Measurements from ENCODE around the gene MBD3L5.

The MBD3L5 gene

DNA sequence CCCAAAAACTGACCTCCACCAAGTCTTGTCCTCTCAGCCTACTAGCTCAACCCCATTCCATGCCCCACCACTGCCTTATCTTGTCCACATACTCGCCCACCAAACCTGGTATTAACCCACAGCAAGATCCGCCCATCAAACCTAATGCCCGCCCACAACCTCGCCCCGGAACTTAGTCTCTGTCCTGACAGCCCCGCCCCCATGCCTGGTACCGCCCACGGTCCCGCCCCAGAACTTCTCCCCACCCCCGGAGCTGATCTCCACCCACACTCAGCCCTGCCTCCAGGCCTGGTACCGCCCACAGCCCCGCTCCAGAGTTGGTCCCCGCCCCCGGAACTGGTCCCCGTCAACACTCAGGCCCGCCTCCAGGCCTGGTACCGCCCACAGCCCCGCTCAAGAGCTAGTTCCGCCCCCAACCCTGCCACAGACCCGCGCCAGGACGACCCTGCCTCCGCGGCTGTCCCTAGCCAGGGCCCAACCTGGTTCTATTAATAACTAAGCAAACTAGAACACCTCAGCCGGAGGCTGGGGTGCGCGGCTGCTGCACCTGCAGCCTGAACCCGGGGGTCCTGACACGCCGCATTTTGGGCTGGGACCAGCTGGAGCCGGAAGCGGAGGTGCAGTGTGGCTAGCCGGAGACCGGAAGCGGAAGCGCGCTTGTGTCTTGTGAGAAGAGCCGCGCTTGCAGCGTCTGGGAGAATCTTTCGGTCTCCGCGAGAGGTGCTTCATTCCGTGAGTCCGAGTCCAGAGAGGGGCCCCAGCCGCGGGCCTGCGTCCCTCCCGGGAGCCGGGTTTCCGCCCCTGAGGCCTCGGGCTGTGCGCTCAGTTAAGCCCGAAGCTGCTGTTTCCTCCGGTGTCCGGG, 38.9 kb downstream of the MBD3L5 start, which contains the start of gene ZNF557:
TSS of gene ZNF557 (plus strand) at position 662 of the 862 bp plus-strand sequence. CDS start 5,372 bp downstream, outside the sequence.
- Histone ChIP-seq H3K36me3 (ENCODE audit: control insufficient read depth in 2 of 2, insufficient read depth in 2 of 2, low read length in 2 of 2) (peaks cover 17 to 20% of the 10 kb centered on the region in 2 donors), H3K4me3 (ENCODE audit: low read length in 2 of 2) (peak within 1 kb of the TSS; percentile 98 to 99), H3K9me3 (ENCODE audit: control insufficient read depth in 2 of 2, low read length in 2 of 2) (no peaks in the 10 kb centered on the region), H3K27ac (ENCODE audit: low read length) (peak within 1 kb of the TSS; percentile 53), H3K27me3 (ENCODE audit: control insufficient read depth in 1 of 2, insufficient read depth in 2 of 2, low read length in 2 of 2) (no peaks in the 10 kb centered on the region), H3K9ac (ENCODE audit: low read length in 2 of 2) (peak within 1 kb of the TSS; percentile 83 to 95), H3K4me1 (ENCODE audit: control insufficient read depth, insufficient read depth, low read length) (peaks cover 13% of the 10 kb centered on the region)

DNA sequence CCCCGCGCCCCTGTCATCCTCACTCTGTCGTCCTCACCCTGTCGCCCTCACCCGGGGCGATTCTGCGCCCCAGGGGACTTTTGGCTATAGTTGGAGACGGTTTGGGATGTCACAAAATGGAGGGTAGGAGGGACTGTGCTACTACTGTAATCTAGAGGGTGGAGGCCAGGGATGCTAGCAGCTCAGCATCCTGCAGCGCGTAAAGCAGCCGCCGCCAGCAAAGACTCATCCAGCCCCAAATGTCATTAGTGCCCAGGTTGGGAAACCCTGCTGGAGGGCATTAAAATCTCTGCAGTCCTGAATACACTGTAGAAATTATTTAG, 39.5 kb downstream of the MBD3L5 start:
- Histone ChIP-seq H3K27me3 (ENCODE audit: control insufficient read depth in 1 of 2, insufficient read depth in 2 of 2, low read length in 2 of 2) (no peaks in the 10 kb centered on the region), H3K36me3 (ENCODE audit: control insufficient read depth in 2 of 2, insufficient read depth in 2 of 2, low read length in 2 of 2) (peaks cover 23 to 24% of the 10 kb centered on the region in 2 donors), H3K4me1 (ENCODE audit: control insufficient read depth, insufficient read depth, low read length) (peaks cover 13% of the 10 kb centered on the region), H3K4me3 (ENCODE audit: low read length in 2 of 2) (peak overlapping the region; percentile 98 to 99), H3K27ac (ENCODE audit: low read length) (peak overlapping the region; percentile 53), H3K9me3 (ENCODE audit: control insufficient read depth in 2 of 2, low read length in 2 of 2) (no peaks in the 10 kb centered on the region), H3K9ac (ENCODE audit: low read length in 2 of 2) (peak overlapping the region; percentile 83 to 95)

DNA sequence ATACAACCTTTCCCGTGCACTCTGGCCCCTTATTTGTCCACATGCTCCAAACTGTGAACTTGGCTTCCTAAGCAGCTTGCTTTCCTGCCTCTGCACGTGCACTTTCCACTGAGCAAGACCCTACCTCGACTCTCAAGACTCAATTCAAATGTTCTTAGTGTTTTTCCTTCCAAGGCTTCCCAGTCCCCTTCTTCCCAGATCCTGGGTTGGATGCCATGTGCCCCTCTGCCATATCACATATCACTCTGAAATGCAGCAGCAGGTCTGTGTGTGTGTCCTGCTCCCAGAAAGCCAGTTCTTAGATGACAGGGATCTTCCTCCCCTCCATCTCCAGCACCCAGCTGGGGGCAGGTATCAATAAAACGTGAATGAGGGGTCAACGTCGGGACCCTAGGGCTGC, 42.2 kb downstream of the MBD3L5 start:
- H3K27me3 ChIP-seq (ENCODE audit: control insufficient read depth in 1 of 2, insufficient read depth in 2 of 2, low read length in 2 of 2) = no peaks in the 10 kb centered on the region
- no peak overlapping the region for H3K4me3 ChIP-seq (ENCODE audit: low read length in 2 of 2)
- H3K9ac ChIP-seq (ENCODE audit: low read length in 2 of 2) = no peak overlapping the region
- H3K4me1 ChIP-seq (ENCODE audit: control insufficient read depth, insufficient read depth, low read length) = peaks cover 13% of the 10 kb centered on the region
- peaks cover 2 to 14% of the 10 kb centered on the region in 2 donors for H3K9me3 ChIP-seq (ENCODE audit: control insufficient read depth in 2 of 2, low read length in 2 of 2)
- peaks cover 48 to 49% of the 10 kb centered on the region in 2 donors for H3K36me3 ChIP-seq (ENCODE audit: control insufficient read depth in 2 of 2, insufficient read depth in 2 of 2, low read length in 2 of 2)
- H3K27ac ChIP-seq (ENCODE audit: low read length) = no peak overlapping the region

DNA sequence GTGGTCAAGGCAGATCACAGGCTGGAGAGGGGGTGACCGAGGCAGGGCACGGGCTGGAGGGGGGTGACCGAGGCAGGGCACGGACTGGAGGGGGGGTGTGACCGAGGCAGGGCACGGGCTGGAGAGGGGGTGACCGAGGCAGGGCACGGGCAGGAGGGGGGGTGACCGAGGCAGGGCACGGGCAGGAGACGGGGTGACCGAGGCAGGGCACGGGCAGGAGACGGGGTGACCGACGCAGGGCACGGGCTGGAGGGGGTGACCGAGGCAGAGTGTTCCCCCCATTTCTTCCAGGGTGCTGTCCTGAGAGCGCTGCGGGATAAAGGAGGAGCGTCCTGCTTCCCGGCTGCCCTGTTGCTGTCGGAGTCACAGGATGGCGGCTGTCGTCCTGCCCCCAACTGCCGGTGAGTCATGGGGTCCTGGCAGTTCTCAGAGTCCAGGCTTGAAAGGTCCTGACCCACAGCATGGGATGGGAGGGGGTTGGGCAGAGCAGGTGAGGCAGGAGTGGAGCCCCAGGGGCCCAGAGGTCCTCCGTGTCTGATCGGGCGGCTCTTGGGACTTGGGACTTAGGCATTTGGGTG, 44.4 kb downstream of the MBD3L5 start:
- peaks cover 11 to 31% of the 10 kb centered on the region in 2 donors for H3K9me3 ChIP-seq (ENCODE audit: control insufficient read depth in 2 of 2, low read length in 2 of 2)
- H3K4me3 ChIP-seq (ENCODE audit: low read length in 2 of 2) = no peak overlapping the region
- H3K27ac ChIP-seq (ENCODE audit: low read length) = no peak overlapping the region
- peaks cover 64 to 69% of the 10 kb centered on the region in 2 donors for H3K36me3 ChIP-seq (ENCODE audit: control insufficient read depth in 2 of 2, insufficient read depth in 2 of 2, low read length in 2 of 2)
- H3K27me3 ChIP-seq (ENCODE audit: control insufficient read depth in 1 of 2, insufficient read depth in 2 of 2, low read length in 2 of 2) = no peaks in the 10 kb centered on the region
- peaks cover 6% of the 10 kb centered on the region for H3K4me1 ChIP-seq (ENCODE audit: control insufficient read depth, insufficient read depth, low read length)
- no peak overlapping the region for H3K9ac ChIP-seq (ENCODE audit: low read length in 2 of 2)

DNA sequence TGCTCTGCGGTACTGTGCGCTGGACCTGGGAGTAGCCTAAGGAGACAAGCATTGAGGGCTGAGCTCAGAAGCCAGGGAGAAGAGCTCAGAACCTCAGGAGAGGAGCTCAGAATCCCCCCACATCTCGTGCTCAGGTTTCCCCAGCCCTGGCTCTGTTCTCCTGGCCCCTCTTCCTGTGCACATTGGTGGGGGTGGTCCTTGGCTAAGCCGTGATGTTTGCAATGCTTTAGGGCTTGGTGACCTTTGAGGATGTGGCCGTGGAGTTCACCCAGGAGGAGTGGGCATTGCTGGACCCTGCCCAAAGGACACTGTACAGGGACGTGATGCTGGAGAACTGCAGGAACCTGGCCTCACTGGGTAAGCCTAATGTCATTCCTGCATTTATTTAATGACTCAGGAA, 45.8 kb downstream of the MBD3L5 start:
- Histone ChIP-seq H3K4me3 (ENCODE audit: low read length in 2 of 2) (no peak overlapping the region), H3K9me3 (ENCODE audit: control insufficient read depth in 2 of 2, low read length in 2 of 2) (peaks cover 22 to 44% of the 10 kb centered on the region in 2 donors)

DNA sequence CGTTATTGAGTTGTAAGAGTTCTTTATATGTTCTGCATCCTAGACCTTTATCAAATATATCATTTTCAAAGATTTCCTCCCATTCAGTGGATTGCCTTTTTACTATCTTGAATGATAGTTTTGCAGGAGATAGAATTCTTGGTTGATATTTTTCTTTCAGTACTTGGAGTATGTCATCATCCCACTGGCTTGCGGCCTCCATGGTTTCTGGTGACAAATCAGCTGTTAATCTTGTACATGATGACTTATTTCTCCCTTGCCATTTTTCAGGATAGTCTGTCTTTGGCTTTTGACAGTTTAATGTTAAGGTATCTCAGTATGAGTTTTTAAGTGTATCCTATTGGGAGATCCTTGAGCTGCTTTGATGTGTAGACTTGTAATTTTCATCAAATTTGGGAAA, 47.6 kb downstream of the MBD3L5 start:
- H3K36me3 ChIP-seq (ENCODE audit: control insufficient read depth in 2 of 2, insufficient read depth in 2 of 2, low read length in 2 of 2) = peaks cover 83 to 90% of the 10 kb centered on the region in 2 donors
- no peaks in the 10 kb centered on the region for H3K4me1 ChIP-seq (ENCODE audit: control insufficient read depth, insufficient read depth, low read length)
- H3K27me3 ChIP-seq (ENCODE audit: control insufficient read depth in 1 of 2, insufficient read depth in 2 of 2, low read length in 2 of 2) = no peaks in the 10 kb centered on the region
- H3K9me3 ChIP-seq (ENCODE audit: control insufficient read depth in 2 of 2, low read length in 2 of 2) = peaks cover 34 to 60% of the 10 kb centered on the region in 2 donors
- no peak overlapping the region for H3K4me3 ChIP-seq (ENCODE audit: low read length in 2 of 2)
- H3K9ac ChIP-seq (ENCODE audit: low read length in 2 of 2) = no peak overlapping the region
- H3K27ac ChIP-seq (ENCODE audit: low read length) = no peak overlapping the region

More for the DNA sequence above, 45.8 kb downstream of the MBD3L5 start:
- Histone ChIP-seq H3K27ac (ENCODE audit: low read length) (no peak overlapping the region), H3K9ac (ENCODE audit: low read length in 2 of 2) (no peak overlapping the region), H3K27me3 (ENCODE audit: control insufficient read depth in 1 of 2, insufficient read depth in 2 of 2, low read length in 2 of 2) (no peaks in the 10 kb centered on the region), H3K36me3 (ENCODE audit: control insufficient read depth in 2 of 2, insufficient read depth in 2 of 2, low read length in 2 of 2) (peaks cover 76 to 81% of the 10 kb centered on the region in 2 donors), H3K4me1 (ENCODE audit: control insufficient read depth, insufficient read depth, low read length) (no peaks in the 10 kb centered on the region)
